IPS DF 4.7 (cell line): ENCODE measurements around the gene PACSIN2.
"Not testable (repeated sequence)": the region's sequence is repeated elsewhere in the genome, so short reads cannot be mapped to it uniquely, and the experiment has no call there.

ENCODE experiments used
- DNase-seq: peaks from one replicate; pipeline ENCODE4 v3.0.0-alpha.2; 2013; ENCODE audit warnings: low spot score; ENCODE audit errors: extremely low read depth

Gene PACSIN2

GRCh38 chr22:42992092-42992491 lies 22.9 kb downstream of the PACSIN2 start:
- no peak for DNase-seq

GRCh38 chr22:42991010-42991651 lies 23.8 kb downstream of the PACSIN2 start:
- no peak for DNase-seq

GRCh38 chr22:42990131-42990838 lies 24.7 kb downstream of the PACSIN2 start:
- DNase-seq, result no peak

- no peak for DNase-seq
Observed at GRCh38 chr22:42986115-42986514, 28.8 kb downstream of the PACSIN2 start.

GRCh38 chr22:42985531-42985905 lies 29.4 kb downstream of the PACSIN2 start:
- DNase-seq, result no peak

- DNase-seq, result no peak
Observed at GRCh38 chr22:42984814-42985530, 30.0 kb downstream of the PACSIN2 start.

GRCh38 chr22:42984397-42984796 lies 30.6 kb downstream of the PACSIN2 start:
- DNase-seq, result no peak

- DNase-seq, result no peak
Observed at GRCh38 chr22:42983470-42983869, 31.5 kb downstream of the PACSIN2 start.

- no peak for DNase-seq
Observed at GRCh38 chr22:42979606-42980005, 35.3 kb downstream of the PACSIN2 start.

- DNase-seq, result no peak
Observed at GRCh38 chr22:42978453-42979103, 36.4 kb downstream of the PACSIN2 start.

- no peak for DNase-seq
Observed at GRCh38 chr22:42977569-42977968, 37.4 kb downstream of the PACSIN2 start.

GRCh38 chr22:42976217-42976933 lies 38.6 kb downstream of the PACSIN2 start:
- no peak for DNase-seq

GRCh38 chr22:42974223-42974622 lies 40.7 kb downstream of the PACSIN2 start:
- no peak for DNase-seq

GRCh38 chr22:42973536-42973881 lies 41.4 kb downstream of the PACSIN2 start:
- DNase-seq, result no peak

- DNase-seq, result no peak
Observed at GRCh38 chr22:42972649-42973535, 42.1 kb downstream of the PACSIN2 start.

- DNase-seq, result not testable (repeated sequence)
Observed at GRCh38 chr22:42971473-42971860, 43.5 kb downstream of the PACSIN2 start.

GRCh38 chr22:42970029-42970428 lies 44.9 kb downstream of the PACSIN2 start:
- no peak for DNase-seq

GRCh38 chr22:42969348-42969975 lies 45.5 kb downstream of the PACSIN2 start:
- no peak for DNase-seq

GRCh38 chr22:42967933-42968332 lies 47.0 kb downstream of the PACSIN2 start:
- DNase-seq, result no peak

GRCh38 chr22:42967005-42967404 lies 47.9 kb downstream of the PACSIN2 start:
- DNase-seq, result no peak
